Skeletal muscle cell (primary cell): Measurements from ENCODE around the gene VWA5A.
"Not testable (repeated sequence)": the region's sequence is repeated elsewhere in the genome, so short reads cannot be mapped to it uniquely, and the experiment has no call there.

Experiments
- DNase-seq: peaks from one replicate; pipeline ENCODE4 v3.0.0-alpha.2; 2010; ENCODE audit warnings: low read depth
- H3K4me3 ChIP-seq: 2 replicates; pipeline ENCODE4 v1.5.1; 2011; ENCODE audit warnings: low read depth, mild to moderate bottlenecking, control low read depth, low read length, moderate library complexity

The VWA5A gene

GRCh38 chr11:124090996-124091395 lies 24.3 kb upstream of the VWA5A start:
- no peak for DNase-seq
- H3K4me3 ChIP-seq = no peak overlapping the region

DNA sequence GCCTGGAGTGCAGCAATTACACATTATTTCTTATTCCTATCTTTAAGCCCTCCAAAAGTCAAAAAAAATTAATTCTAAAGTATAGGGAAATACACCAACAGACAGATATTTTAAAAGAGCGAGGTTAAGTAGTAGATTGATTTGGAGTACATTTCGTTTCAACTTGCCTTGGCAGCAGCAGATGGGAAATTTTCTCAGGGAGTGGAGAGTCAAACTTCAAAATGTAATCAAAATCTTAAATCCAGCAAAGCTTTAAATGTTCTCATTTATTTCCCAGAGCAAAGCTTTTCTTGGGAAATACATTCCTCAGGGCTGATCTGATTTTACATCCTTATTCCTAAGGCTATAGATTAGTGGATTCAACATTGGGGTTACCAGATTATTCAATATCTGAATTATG lies 21.9 kb upstream of the VWA5A start:
- no peak for DNase-seq

DNA sequence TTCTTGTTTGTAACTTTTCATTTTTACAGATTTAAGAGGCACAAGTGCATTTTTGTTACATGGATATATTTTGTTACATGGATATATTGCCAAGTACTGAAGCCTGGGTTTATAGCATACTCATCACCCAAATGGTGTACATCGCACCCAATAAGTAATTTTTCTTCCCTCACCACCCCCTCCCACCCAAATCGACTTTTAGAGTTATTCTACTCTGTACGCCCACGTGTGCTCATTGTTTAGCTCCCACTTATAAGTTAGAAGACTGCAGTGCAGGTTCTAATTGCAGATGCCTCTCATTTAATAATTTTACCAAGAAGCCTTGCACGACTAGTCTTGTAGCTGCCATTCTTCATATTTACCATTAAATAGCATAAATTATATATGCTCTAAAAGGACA lies 20.5 kb upstream of the VWA5A start:
- no peak for DNase-seq
- no peak overlapping the region for H3K4me3 ChIP-seq

More for the DNA sequence above, 21.9 kb upstream of the VWA5A start:
- no peak overlapping the region for H3K4me3 ChIP-seq

- no peak for DNase-seq
- no peak overlapping the region for H3K4me3 ChIP-seq
Observed at GRCh38 chr11:124096364-124096763, 18.9 kb upstream of the VWA5A start.

GRCh38 chr11:124098141-124098540 lies 17.1 kb upstream of the VWA5A start:
- H3K4me3 ChIP-seq = no peak overlapping the region
- DNase-seq = no peak

- H3K4me3 ChIP-seq = no peak overlapping the region
- DNase-seq = no peak
Observed at GRCh38 chr11:124101737-124102136, 13.5 kb upstream of the VWA5A start.

DNA sequence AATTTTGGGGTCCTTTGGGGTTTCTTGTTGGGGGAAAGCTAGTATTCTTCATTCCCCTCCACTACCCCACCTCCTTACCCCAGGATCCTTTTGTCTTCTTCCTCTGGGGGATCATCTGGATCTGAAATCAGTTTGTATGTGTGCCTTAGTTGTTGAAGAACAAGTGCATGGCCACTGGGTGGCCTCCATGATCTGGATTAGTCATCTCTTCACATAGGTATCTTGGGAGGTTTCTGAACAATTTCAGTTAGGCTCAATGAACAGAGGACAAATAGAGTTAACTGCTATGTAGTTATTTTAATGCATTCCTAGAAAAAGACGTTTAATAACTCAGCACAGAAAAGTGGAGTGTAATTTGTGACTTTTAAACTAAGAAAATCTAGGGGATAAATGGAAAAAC lies 7.1 kb upstream of the VWA5A start:
- no peak overlapping the region for H3K4me3 ChIP-seq
- DNase-seq = no peak

- no peak for DNase-seq
- no peak overlapping the region for H3K4me3 ChIP-seq
Observed at GRCh38 chr11:124109377-124109776, 5.9 kb upstream of the VWA5A start.

DNA sequence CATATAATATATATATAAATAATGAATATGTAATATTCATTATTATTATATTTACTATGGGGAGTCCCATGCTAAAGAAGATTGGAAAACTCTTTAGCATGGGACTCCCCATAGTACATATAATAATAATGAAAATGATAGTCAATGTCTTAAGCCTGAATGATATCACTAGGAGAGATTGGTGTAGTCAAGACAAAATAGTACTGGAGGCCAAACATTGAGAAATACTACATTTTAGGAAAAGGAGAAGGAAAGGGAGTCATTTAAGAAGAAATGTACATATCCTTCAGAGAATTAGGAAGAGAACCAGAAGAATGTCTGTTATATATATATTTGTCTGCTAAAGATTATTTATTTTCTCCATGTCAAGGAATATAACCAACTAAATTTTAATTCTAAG lies 5.0 kb upstream of the VWA5A start:
- no peak overlapping the region for H3K4me3 ChIP-seq
- DNase-seq = no peak

- H3K4me3 ChIP-seq = no peak overlapping the region
- peak; percentile 34 for DNase-seq
Observed at GRCh38 chr11:124113890-124114289, 1.4 kb upstream of the VWA5A start.

DNA sequence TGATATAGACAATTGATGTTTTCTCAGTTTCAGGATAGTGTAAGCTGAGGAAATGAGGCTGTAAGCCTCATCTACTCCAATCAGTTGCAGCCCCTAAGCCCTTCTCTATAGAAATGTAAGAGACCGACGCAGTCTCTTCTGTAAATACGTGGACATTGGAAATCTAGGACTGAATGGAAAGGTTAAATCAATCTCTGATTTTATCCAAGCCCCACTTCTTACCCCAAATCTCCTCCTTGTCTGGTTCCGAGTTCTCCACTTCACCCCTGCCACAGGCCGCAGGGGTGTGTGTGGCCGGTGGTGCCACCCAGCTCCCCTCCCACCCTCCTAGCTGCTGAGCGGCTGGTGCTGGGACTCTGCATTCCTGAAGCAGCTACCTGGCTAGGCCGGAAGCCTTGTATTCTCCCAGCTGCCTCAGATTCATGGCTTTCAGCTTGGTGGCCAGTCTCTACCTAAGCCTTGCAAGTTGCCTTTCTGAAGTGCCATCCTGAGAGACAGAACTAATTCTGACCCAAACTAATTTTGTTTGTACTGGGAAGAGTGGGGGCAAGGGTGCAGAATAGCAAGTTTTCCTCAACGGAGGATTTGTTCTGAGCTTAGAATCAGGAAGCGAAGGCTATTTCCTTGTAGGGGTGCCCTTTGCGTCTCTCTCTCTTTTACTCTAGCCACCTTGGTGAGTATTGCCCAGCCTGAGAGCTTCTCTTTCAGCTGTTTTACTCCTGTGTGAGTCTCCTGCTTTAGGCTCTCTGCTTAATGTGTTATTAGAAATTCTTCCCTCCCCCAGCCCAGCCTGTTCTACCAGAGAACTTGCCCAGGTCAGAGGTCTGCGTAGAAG lies 749 bp downstream of the VWA5A start:
- DNase-seq = no peak
- H3K4me3 ChIP-seq = peak overlapping the region; percentile 61

GRCh38 chr11:124119103-124119502 lies 3.9 kb downstream of the VWA5A start:
- H3K4me3 ChIP-seq = no peak overlapping the region
- no peak for DNase-seq

- no peak overlapping the region for H3K4me3 ChIP-seq
- DNase-seq = no peak
Observed at GRCh38 chr11:124120891-124121290, 5.6 kb downstream of the VWA5A start.

DNA sequence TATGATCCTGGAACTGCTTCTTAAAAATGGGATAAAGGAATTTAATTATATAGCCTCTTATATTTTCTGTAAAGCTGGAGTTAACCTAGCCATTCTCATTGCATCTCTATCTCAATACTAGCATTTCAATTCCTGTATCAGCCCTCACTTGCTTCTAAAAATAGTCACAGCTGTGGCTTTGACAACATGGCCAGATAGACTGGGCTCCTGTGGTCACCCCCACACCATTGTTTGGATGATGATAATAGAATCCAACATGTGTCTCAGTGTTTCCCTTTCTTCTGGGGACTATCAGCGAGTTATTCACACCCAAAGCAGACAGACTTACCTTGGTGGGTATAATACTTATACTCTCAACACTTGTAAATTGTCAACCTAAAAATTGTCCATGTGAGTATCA lies 6.9 kb downstream of the VWA5A start:
- H3K4me3 ChIP-seq = no peak overlapping the region
- no peak for DNase-seq

DNA sequence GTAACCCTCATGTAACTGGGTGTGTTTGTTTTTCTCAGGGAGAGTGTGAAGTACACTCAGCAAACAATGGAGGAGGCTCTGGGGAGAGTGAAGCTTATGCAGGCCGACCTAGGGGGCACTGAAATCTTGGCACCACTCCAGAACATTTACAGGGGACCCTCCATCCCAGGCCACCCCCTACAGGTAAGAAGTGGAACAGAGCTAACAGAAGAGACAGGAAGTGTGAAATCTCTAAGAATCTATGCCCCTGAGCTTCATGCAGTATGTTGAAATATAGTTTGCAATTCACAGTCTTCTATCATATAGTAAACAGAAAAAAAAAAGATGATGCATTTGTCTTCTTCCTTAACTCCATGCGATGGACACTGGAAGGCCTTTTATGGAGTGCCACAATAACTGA lies 8.4 kb downstream of the VWA5A start:
- no peak for DNase-seq
- H3K4me3 ChIP-seq = no peak overlapping the region

DNA sequence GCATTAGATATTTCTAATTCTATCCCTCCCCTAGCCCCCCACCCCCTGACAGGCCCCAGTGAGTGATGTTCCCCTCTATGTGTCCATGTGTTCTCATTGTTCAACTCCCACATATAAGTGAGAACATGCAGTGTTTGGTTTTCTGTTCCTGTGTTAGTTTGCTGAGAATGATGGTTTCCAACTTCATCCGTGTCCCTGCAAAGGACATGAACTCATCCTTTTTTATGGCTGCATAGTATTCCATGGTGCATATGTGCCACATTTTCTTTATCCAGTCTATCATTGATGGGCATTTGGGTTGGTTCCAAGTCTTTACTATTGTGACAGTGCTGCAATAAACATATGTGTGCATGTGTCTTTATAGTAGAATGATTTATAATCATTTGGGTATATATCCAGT lies 11.9 kb downstream of the VWA5A start:
- not testable (repeated sequence) for H3K4me3 ChIP-seq, DNase-seq

GRCh38 chr11:124143034-124143433 lies 27.8 kb downstream of the VWA5A start:
- no peak for DNase-seq
- H3K4me3 ChIP-seq = no peak overlapping the region

DNA sequence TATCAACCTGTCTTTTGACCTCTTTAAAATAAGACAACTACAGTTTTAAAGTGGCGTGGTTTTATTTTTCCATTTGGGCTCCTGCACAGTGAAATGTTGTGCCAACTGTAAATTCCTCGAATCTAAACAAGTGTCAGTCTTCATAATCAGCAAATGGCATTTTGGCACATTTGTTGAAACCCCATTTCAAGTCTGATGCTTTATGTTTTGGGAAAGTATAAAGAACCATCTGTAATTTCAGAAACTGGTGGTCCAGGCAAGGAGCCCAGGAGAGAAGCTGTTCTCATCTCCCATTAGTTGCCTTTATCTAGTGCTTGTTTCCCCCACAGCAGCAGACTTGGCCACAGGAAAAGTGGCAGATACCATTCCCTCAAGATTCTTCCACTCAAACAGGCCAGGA lies 32.7 kb downstream of the VWA5A start:
- no peak for DNase-seq
- no peak overlapping the region for H3K4me3 ChIP-seq

- no peak for DNase-seq
- no peak overlapping the region for H3K4me3 ChIP-seq
Observed at GRCh38 chr11:124150684-124151083, 35.4 kb downstream of the VWA5A start.

DNA sequence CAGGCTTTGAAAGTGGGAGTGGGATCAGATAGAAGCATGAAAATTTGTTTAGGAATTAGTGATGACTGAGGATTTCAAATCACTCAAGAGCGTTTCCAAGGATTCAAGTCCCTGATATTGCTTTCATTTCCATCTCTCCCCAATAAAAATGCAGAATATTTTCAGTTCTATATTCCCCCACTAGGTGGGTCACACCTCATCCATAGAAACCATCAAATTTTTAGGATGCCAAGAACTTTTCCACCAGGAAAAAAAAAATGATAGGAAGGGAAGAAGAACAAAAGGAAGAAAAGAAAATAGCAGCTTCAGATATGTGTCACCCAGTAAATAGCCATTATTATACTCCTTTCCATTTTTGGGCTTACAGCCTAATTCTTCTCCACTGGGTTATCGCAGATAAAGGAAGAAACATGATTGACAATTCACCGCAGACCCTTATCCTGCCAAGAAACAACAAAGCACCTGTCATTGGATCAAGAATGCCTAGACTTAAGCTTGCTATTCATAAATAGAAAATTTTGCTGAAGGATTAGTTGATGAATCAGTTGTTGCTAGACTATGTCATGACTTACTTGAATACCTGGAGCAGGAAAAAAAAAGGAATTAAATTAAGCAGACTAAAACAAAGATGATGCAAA lies 37.6 kb downstream of the VWA5A start:
- H3K4me3 ChIP-seq = no peak overlapping the region
- DNase-seq = no peak

DNA sequence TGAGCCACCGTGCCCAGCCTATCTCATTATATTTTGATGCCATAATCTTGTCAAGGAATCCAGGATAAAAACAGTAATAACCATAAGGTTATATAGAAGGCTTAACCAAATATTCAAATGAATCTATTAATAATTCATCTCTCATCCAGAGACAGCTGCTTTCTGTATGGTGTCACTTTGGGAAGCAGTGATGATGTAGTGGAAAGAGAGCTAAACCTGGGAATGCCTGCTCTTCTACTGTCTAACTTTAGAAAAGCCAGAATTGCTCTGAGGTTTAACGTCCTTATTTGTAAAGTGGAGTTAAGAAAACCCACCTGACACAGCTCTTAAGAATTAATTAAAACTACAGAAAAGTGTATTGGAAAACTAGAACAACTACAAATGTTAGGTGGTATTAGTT lies 38.6 kb downstream of the VWA5A start:
- no peak for DNase-seq
- H3K4me3 ChIP-seq = no peak overlapping the region
